GM18868 (cell line): ENCODE data around the gene BCO2.

ENCODE experiments used
- ATAC-seq: cut with Tn5 transposase; IDR thresholded peaks from one replicate; pipeline ENCODE4 v1.9.1; 2021; ENCODE audit warnings: mild to moderate bottlenecking, moderate library complexity; ENCODE audit not compliant: unreplicated experiment

Gene BCO2

DNA sequence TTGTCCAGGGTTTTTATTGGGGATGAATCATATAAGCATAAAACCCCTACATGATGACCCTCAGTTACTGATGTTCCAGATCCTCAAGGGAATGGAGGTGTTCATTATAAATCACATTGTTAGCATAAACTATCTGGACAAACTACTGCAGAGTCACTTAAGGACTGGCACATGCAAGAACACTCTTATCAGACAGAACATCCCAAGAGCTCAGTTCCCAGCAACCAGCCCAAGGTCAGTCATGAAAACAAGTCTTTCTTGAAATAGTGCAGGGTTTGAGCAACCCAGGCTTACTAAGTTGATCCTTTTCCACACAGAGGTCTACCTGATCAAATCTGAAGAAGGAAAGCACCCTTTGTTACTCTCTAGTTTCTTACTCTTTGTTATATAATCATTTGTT is 37.4 kb downstream of the BCO2 start:
- no peak for ATAC-seq

DNA sequence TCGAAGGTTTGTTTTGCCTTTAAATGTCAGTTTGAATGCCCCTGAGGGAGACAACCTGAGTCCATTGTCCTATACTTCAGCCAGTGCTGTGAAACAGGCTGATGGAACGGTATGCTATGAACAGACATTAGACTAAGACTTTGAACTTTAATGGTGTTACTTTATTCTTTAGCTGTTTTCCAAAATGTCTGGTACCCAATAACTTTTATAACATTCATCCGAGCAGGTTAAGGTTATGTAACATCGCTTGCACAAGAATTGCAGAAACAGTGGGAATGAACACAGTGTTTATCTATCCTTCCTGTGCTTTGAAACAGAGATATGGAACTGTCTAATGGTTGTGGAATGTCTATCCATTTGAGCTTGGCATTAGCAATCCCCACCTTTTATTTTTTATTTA is 38.4 kb downstream of the BCO2 start:
- no peak for ATAC-seq

DNA sequence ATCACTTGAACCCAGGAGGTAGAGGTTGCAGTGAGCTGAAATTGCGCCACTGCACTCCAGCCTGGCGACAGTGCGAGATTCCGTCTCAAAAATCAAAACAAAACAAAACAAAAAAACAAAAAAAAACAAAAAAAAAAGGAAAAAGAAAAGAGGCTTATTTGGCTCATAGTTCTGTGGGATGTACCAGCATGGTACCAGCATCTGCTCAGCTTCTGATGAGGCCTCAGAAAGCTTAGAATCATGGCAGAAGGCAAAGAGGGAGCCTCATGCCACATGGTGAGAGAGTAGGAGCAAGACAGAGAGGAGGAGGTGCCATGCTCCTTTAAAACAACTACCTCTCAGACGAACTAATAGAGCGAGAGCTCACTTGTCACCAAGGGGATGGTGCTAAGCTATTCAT is 40.3 kb downstream of the BCO2 start:
- no peak for ATAC-seq

DNA sequence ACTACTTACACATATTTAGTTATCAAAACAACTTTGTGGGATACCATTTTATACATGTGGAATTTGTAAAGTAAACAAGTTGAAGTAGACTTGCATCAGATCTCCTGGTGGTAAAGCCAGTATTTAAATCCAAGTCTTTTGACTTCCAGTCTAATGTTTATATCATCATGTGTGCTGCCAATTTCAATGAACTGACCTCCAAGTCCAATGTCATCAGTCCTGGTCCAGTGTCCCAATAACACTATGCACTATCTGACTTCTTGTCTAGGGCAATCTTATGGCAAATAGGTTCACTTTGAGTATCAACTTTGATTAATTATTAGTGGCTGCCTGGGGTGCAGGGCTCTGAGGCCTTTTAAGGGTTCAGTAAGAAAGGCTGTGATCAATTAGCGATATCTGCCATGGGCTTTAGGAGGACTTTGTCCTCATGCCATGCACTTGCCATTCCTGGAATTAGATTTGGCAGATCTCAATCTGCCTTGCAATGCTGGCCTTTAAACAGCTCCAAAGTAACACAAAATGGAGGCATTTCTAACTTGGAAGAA is 41.3 kb downstream of the BCO2 start:
- ATAC-seq = no peak

DNA sequence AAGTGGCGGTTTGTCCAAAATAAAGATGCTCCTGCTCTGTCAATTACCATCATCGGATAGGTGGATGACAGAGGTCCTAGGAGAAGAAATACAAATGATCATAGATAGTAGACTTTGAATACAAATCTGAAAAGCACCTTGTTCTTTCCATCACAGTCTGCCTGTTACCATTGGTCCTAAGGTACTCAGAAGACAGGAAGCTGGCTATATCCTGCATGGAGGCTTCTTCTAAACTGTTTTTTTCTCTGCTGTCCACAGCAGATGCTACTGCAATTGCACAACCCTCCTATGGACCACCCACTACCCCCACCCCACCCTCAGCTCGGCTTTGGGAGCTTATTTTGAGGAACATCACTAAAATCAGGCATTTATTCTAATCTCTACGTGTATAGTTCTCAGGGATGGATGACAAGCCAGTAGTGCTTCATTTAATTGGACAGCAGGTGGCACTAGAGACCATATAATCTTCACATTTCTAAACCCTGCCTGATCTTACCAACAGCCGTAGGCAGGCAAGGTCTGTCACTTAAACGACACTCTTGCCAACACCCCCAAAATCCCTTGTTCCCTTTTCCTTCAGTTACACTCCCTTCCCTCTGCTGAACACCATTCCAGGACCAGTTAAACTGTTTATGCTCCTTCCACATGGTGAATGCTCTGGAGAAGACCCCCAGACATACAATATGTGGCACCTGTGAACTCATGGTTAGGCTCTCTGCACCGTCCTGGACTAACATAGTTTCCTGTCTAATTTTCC is 44.3 kb downstream of the BCO2 start:
- ATAC-seq = peak; percentile 94

DNA sequence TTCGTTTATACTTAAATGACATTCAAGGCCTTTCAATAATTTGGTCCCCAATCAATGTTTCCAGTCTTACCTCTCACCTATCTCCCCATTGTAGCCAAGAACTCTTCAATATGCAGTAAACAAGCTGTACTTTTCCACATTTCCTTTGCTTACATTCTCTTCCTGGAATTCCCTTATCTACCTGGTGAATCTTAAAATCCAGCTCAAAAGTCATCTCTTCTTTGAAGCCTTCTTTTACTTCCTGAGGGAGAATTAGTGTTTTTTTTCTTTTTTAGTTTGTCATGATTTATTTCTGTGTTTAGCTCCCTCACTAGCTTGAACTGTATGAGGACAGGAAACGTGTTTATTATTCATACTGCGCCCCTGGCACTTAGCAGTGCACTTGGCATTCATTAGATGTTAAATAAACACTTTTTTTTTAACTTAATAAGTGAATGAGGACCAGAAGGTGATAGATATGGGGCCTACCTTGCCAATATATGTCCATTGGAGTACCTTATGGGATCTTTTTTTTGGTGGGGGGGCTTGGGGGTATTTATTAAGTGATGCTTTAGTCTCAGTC is 46.0 kb downstream of the BCO2 start:
- no peak for ATAC-seq

DNA sequence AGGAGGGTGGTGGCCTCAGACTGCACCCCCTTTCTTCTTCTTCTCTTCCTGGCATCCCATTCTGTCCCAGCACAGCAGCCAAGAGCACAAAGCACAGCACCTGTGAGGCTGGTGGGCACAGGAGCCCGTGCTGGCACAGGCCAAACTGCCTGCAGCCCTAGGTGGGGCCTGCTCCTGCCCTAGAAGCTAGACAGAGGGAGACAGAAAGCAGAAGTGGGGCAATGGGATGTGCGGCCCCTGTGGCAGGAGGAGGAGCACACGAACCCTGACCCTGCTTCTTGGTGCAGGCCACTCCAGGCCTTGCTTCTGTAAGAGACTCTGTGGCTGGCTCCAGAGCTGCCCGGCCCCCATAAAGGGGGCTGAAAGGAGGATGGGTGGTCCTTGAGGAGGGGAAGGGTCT is 47.0 kb downstream of the BCO2 start:
- ATAC-seq = no peak

DNA sequence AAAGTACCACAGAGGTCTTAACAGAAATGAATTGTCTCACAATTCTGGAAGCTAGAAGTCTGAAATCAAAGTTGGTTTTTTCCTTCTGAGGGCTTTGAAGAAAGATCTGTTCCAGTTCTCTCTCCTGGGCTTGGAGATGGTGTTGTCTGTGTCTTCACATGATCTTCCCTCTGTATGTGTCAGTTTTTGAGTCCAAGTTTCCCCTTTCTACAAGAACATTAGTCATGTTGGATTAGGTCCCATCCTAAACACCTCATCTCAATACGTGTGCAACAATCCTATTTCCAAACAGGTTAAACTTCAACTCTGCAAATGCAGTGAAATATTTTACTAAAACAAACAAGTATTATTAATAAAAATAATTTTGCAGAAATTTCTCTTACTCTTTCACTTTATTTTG is 47.8 kb downstream of the BCO2 start:
- no peak for ATAC-seq

DNA sequence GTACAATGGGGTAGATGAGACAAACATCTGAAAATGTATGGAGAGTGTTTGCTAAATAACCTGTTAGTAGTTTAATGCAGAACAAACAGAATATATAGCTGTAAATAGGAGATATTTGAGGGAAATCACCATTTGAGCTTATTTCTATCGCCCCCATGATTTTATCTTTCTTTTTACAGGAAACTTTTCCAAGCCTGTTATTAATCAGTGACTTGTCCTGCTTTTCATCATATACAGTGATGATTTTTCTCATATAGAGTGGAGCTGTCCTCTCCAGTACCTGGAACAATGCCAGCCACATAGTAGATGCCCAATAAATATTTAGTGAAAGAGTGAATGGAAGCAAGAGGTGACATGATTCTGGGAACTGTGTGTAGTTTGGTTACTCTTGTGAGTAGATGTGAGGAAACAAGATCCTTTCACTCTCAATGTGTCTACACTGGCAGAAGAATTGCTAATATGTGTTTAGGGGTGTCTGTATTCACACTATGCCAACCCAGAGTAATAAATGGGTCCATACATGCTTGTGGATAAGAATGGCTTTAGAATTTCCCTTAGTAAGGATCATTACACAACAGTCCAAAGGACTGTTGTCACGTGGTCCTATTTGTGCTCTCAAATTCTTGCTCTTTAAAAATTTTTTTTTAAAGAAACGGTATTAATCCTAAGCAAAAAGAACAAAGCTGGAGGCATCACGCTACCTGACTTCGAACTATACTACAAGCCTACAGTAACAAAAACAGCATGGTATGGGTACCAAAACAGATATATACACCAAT is 48.6 kb downstream of the BCO2 start:
- ATAC-seq = no peak

DNA sequence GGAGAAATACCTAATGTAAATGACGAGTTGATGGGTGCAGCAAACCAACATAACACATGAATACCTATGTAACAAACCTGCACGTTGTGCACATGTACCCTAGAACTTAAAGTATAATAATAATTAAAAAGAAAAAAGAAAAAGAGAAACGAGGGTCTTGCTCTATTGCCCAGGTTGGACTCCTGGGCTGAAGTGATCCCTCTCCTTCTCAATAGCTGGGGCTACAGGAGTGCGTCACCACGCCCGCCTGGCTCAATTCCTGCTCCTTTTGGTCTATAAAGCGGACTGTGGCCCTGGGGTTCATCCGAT is 50.4 kb downstream of the BCO2 start:
- ATAC-seq = no peak

DNA sequence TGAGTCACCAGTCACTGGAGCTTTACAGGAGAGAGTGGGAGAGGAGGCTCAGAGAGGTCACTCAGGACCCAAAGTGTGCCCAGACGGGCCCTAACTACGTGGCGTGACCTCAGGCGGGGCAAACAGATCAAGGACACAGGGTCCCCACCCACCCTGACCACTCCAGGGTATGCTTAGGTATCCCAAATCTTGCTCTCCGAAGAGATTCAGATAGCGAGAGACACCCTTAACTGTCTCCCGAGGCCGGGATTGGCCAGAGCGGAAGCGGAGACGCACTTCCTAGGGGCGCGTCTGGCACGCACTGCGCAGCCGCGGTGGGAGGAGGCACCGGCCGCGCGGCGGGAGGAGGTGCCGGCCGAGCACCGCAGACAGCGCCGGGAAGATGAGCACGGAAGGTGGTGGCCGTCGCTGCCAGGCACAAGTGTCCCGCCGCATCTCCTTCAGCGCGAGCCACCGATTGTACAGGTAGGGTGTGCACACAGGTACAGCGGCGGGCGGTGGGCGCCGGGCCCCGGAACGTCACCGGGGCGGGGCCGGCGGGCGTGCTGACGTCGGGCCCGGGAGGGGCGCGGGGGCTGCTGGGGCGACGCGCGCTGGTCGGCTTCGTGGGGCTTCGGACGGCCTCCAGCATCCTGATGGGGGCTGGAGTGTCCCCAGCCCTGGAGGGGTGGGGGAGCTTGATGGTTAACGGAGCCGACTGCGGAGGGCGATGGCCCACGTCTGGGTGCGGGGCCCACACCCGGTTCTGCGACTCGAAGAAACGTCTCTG is 50.9 kb downstream of the BCO2 start, which contains the start of gene PTS:
Gene PTS, plus strand, starts transcription at position 367 of the 769 bp plus-strand sequence. Its CDS starts 16 bp downstream, at position 383.
- ATAC-seq = peak; percentile 93

DNA sequence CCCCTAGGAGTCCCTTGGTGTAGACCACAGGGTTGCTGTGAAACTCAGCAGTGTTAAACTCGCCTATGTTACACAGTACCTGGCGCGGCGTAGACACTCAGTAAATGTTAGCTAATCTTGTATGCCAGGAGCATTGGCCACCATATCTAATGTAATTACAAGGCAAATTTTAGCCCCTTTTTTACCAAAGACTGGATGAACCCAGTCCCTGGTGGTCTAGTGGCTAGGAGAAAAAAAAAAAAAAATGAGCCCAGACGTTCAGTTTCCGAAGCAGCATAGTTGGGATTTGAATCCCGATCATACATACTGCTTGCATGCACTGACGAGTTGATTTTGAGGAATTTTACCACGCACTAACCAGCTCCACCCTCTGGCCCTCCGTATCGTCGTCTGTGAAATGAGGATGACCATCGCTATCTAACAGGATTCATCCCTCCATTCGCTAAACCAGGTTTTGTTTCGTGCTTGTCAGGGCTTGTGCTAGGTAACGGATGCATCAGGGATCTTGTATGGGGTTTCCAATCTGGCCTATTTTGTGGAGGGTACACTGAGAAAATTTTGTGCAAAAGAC is 51.6 kb downstream of the BCO2 start:
- peak; percentile 46 for ATAC-seq

DNA sequence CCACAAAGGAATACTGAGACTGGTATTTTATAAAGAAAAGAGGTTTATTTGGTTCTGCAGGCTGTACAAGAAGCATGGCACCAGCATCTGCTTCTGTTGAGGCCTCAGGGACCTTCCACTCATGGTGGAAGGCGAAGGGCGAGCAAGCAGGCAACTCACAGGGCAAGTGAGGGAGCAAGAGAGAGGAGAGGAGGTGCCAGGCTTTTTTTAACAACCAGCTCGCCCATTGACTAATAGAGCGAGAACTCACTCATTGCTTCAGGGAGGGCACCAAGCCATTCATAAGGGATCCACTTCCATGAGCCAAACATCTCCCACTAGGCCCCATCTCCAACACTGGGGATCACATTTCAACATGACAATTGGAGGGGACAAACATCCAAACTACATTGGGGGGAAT is 52.2 kb downstream of the BCO2 start:
- ATAC-seq = no peak

DNA sequence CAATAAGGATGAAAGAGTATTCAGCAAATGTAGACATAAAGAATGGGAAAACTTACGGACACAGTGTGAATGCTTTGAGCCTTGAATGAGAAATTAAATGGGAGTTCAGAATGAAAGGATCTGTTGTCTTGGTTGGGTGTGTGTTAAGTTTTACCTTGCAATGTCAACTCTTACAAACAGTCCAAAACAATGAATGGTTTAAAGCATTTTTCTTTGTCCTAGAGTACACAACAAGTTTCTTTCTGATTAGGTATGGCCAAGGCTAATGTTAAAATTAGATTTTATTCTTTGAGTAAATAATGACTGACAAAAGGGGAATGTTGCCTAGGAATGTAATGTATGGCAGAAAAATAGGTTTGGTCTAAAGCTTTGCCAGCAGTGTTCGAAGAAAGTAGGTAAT is 53.4 kb downstream of the BCO2 start:
- no peak for ATAC-seq

DNA sequence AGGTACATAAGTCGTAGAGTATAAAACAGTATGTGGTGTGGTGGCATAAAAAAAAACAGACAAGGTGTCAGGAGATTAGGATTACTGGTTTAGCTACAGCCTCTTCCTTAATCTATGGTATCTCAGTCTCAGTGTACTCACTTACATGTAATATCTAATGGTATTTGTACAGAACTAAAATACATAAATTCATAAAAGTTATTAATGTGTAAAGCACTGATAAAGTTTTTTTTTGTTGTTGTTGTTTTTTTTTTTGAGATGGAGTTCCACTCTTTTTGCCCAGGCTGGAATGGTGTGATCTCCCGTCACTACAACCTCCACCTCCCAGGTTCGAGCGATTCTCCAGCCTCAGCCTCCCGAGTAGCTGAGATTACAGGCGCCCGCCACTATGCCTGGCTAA is 53.8 kb downstream of the BCO2 start:
- no peak for ATAC-seq

DNA sequence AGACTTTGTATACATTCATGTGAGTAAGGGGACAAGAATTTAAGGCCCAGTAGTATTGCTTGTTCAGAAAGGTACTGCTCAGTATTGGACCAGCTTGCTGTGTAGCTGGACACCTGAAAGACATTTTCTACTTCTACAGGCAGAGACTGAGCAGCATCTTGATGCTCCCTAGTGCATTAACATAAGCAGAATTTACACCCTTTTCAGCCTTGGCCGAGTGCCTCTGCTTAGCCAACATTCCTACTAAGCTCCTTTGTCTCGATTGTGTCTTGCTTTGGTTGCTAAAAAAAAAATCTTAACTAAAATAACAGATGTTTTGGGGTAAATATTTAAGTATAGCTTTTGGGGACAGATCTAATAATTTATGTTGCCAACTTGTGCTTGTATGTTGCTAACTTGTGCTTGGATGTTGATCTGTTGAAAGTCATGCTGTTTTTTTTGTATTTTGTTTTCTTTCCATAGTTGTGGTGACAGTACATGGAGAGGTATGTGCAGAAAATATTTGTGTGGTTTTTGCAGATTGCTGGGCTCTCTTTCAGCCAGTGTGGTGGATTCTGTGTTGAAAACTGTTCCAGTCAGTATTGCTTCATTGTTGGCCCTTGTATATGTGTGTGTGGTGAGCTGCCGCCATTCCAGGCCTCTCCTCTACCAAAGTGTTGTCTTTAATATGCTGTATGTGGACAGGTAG is 54.6 kb downstream of the BCO2 start:
- no peak for ATAC-seq

DNA sequence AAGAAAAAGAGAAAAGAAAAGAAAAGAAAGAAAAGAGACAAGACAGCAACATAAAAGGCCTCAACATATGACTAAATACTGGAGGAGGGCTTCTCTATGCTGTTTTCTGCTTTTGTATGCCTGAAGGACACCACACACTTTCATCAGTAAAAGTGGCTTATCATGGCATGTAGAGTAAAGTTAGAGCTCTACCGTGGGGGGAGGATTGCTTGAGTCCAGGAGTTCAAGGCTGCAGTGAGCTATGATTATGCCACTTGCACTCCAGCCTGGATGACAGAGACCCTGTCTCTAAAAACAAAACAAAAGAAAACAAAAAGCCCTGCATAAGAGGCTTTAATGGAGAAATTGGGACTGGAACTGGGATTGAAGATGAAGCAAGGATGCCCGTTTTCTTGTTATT is 56.6 kb downstream of the BCO2 start:
- no peak for ATAC-seq

DNA sequence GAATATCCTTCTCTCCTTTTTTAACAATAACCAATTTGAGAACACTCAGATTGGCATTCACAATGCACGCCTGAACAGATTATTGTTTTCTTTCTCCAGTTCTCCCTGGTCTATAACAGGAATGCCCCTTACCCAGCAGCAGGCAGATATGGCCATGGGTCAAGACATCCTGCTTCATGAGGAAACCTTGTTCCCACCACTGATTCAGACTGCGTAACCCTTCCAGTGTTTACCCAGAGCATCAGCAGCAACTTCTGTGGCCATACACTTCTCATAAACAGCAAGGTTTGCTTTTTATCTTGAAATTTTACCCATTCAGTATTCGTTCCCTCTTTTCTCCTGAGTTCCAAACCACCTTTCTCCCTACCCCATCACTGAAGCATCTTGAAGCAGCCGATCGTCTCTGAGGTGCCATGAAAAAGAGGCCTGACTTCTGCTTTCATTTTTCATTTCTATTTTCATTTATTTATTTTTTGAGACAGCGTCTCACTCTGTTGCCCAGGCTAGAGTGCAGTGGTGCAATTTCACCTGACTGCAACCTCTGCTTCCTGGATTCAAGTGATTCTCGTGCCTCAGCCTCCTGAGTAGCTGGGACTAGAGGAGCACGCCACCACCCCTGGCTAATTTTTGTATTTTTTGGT is 60.6 kb downstream of the BCO2 start:
- ATAC-seq = peak; percentile 88

DNA sequence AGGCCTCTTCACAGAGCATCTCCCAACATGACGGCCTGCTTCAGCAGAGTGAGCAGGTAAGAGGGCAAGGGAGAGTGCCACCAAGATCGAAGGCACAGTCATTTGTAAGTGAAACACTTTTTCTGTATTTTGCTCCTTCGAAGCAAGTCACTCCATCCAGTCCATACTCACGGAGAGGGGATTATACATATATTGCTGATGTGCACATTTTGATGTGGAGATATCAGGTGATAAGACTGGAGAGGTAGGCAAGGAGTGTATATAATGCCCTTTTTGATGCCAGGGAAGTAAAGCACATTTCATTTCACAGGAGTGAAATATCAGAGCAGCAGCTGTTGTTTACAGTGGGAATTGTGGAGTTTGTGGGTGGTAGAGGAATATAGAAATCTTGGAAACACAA is 62.1 kb downstream of the BCO2 start:
- ATAC-seq = no peak

DNA sequence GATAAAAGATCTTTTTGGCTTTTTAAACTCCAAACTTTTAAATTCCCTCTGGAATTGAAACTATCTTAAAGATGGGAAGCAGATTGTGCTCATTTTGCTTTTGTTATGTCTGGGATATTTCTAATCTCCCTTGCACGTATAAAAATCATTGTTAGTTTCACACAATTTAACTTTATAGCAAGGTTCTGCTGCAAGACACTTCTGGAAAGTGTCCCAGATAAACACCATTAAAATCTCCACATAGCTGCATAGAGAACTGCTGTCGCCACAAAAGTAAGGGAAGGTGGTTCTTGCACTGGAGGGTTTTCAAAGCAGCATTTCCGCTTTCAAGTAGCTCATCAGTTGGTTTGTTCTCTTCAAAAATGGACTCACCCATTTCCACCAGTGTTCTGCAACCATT is 62.7 kb downstream of the BCO2 start:
- ATAC-seq = no peak
